Fibroblast of lung (primary cell): ENCODE measurements around the gene CD151.

Experiments
- EZH2 ChIP-seq: IDR thresholded peaks from 2 replicates; pipeline ENCODE4 v1.5.1; 2012; ENCODE audit warnings: low read length, control low read depth, mild to moderate bottlenecking; ENCODE audit errors: missing control alignments
- TF ChIP-seq, protein P1 (sequence below), 2 donors: IDR thresholded peaks in 1 of 2; conservative IDR thresholded peaks in 1 of 2; 1 replicate in 1 of 2; 2 replicates in 1 of 2; pipeline ENCODE4 v1.5.1; 2011 to 2012; ENCODE audit warnings: low read length in 2 of 2, control low read depth in 1 of 2, inconsistent platforms in 1 of 2, low read depth in 1 of 2, mild to moderate bottlenecking in 1 of 2

DNA sequence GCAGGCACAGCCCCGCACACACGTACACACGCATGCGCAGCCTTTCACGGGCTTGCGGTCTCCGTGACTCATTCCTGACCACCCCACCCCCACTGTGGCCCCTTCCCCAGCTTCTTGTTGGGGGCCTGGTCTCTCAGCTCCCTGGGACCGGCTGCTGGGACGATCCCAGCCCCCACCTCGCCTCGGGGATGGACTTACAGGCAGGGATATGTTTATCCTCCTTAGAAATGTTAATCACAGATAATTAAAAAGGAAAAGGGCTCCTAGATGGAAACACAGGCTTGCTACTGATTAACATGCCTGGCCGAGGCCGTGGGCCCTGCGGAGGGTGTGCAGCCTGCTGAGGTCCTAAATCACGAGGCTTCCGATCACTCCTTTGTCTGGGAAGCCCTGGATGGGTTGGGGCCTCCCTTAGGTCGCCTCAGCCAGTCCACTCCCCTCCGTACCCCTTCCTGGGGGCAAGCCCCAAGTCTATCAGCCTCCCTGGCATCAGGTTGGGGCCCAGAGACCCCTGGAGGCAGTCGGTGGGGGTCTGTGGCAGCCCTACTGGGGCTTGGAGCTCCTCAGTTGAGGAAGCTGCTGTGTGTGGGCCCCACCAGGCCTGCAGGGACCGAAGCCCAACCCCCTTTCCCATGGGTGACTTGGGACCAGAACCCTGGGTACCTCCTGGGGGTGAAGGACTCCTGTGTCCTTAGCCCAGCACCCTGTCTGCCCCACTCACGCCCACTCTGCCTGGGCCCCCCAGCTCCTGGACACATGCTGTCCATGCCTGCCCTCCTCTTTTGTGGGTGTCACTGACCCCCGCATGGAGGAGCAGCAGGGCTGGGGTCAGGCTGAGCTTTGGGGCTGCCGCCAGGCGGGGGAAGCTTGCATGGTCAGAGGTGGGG is 30.5 kb downstream of the CD151 start:
- TF ChIP-seq, protein P1, sequence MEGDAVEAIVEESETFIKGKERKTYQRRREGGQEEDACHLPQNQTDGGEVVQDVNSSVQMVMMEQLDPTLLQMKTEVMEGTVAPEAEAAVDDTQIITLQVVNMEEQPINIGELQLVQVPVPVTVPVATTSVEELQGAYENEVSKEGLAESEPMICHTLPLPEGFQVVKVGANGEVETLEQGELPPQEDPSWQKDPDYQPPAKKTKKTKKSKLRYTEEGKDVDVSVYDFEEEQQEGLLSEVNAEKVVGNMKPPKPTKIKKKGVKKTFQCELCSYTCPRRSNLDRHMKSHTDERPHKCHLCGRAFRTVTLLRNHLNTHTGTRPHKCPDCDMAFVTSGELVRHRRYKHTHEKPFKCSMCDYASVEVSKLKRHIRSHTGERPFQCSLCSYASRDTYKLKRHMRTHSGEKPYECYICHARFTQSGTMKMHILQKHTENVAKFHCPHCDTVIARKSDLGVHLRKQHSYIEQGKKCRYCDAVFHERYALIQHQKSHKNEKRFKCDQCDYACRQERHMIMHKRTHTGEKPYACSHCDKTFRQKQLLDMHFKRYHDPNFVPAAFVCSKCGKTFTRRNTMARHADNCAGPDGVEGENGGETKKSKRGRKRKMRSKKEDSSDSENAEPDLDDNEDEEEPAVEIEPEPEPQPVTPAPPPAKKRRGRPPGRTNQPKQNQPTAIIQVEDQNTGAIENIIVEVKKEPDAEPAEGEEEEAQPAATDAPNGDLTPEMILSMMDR (conservative IDR thresholded peaks at IDR 0.05 in 1 of 2, IDR thresholded peaks at IDR 0.05 in 1 of 2; ENCODE audit: low read depth in 1 of 2, low read length in 2 of 2) = no peak
- no peak for TF ChIP-seq EZH2
